ENCODE measurements around the gene WNT3A. TPM values are rescaled to one million over a fixed set of nuclear protein-coding genes. Genes with fewer than 3 reads are reported as not detected.
A peak's percentile ranks its signal among the peaks of the same experiment; 100 is the strongest.

WNT3A gene
- total and polyA plus RNA-seq, 9 of the 15 experiments (the other 6 are each of a cell fraction or from before 2014, with no cell fraction given), result not detected

GRCh38 chr1:228108742-228109072 lies 101.9 kb downstream of the WNT3A start:
- no TSS peak for BruUV-seq (replicated peaks)
- in situ Hi-C loops (cut with MboI) (no loop called here), intact Hi-C loops (cut with micrococcal nuclease) (no loop called here)
- Histone ChIP-seq H3K4me3 (peak overlapping the region; percentile 81), H4K20me1 (replicated peaks; ENCODE audit: control insufficient read depth, insufficient read depth, low read length) (no peaks in the 10 kb centered on the region), H3K4me2 (ENCODE audit: insufficient read depth, low read length) (peak overlapping the region; percentile 97), H3K79me2 (ENCODE audit: control insufficient read depth, insufficient read depth, low read length) (peaks cover 33% of the 10 kb centered on the region), H3K36me3 (ENCODE audit: control insufficient read depth, insufficient read depth, low read length) (peaks cover 29% of the 10 kb centered on the region; the same call in 2 of the 3 replicates), H2AFZ (ENCODE audit: low read depth, low read length) (peak overlapping the region; percentile 94), H3K9ac (ENCODE audit: insufficient read depth in 1 of 2, low read depth in 2 of 2, low read length in 2 of 2) (peak overlapping the region; percentile 86 to 99), H3K27ac (ENCODE audit: extremely low read depth, low read depth, low read length) (peak overlapping the region; percentile 77), H3K27me3 (ENCODE audit: control insufficient read depth in 2 of 2, insufficient read depth in 2 of 2, low read length in 2 of 2) (no peaks in the 10 kb centered on the region), H3K9me1 (ENCODE audit: control insufficient read depth, insufficient read depth, low read length) (no peaks in the 10 kb centered on the region), H3K4me1 (replicated peaks in 1 of 2; ENCODE audit: control insufficient read depth in 2 of 2, insufficient read depth in 2 of 2, low read length in 2 of 2) (peaks cover 20 to 47% of the 10 kb centered on the region in 2 experiments; a peak in 4 of 5 replicates), H3K9me3 (replicated peaks; ENCODE audit: control insufficient read depth, insufficient read depth, low read depth, low read length) (peaks cover 4% of the 10 kb centered on the region; the same call in 1 of the 2 replicates)
- no peak for DNase-seq (ENCODE audit: extremely low read depth in 1 of 4, low spot score in 3 of 4)
- no peak; the same call in 2 of the 3 replicates for ATAC-seq
- 0 out of 2 replicates have a peak, but pooled peaks have one; percentile 45 for TF ChIP-seq CBFB (CRISPR knock-in tag; IDR thresholded peaks at IDR 0.05)
- TF ChIP-seq, protein P1, sequence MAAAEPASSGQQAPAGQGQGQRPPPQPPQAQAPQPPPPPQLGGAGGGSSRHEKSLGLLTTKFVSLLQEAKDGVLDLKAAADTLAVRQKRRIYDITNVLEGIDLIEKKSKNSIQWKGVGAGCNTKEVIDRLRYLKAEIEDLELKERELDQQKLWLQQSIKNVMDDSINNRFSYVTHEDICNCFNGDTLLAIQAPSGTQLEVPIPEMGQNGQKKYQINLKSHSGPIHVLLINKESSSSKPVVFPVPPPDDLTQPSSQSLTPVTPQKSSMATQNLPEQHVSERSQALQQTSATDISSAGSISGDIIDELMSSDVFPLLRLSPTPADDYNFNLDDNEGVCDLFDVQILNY (CRISPR knock-in tag; IDR thresholded peaks at IDR 0.05), result 0 out of 2 replicates have a peak, but pooled peaks have one; percentile 11
- no peak for TF ChIP-seq THRA (IDR thresholded peaks at IDR 0.05)
- TF ChIP-seq FOXK1 (CRISPR knock-in tag; IDR thresholded peaks at IDR 0.05; ENCODE audit: borderline replicate concordance), result peak; percentile 94
- no peak for TF ChIP-seq POLR2G (IDR thresholded peaks at IDR 0.05; ENCODE audit: low read depth, low read length)
- TF ChIP-seq SRSF3 (IDR thresholded peaks at IDR 0.05; ENCODE audit: insufficient read depth, low read length), result 0 out of 2 replicates have a peak, but pooled peaks have one; percentile 62
- TF ChIP-seq, protein P2, sequence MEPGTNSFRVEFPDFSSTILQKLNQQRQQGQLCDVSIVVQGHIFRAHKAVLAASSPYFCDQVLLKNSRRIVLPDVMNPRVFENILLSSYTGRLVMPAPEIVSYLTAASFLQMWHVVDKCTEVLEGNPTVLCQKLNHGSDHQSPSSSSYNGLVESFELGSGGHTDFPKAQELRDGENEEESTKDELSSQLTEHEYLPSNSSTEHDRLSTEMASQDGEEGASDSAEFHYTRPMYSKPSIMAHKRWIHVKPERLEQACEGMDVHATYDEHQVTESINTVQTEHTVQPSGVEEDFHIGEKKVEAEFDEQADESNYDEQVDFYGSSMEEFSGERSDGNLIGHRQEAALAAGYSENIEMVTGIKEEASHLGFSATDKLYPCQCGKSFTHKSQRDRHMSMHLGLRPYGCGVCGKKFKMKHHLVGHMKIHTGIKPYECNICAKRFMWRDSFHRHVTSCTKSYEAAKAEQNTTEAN (CRISPR knock-in tag; IDR thresholded peaks at IDR 0.05), result peak; percentile 75; the same call in 1 of the 2 replicates
- TF ChIP-seq SNRNP70 (optimal IDR thresholded peaks at IDR 0.05; ENCODE audit: low read depth, low read length), result peak; percentile 50
- TF ChIP-seq NR2C1 (IDR thresholded peaks at IDR 0.05), result no peak
- no peak for TF ChIP-seq NR2C1 (tag; IDR thresholded peaks at IDR 0.05)
- no peak for TF ChIP-seq ZNF239 (CRISPR knock-in tag; IDR thresholded peaks at IDR 0.05)
- 0 out of 2 replicates have a peak, but pooled peaks have one; percentile 66 for TF ChIP-seq ZBTB49 (CRISPR knock-in tag; IDR thresholded peaks at IDR 0.05; ENCODE audit: borderline replicate concordance)
- TF ChIP-seq STAG1 (CRISPR knock-in tag; IDR thresholded peaks at IDR 0.05; ENCODE audit: borderline replicate concordance), result peak; percentile 36; the same call in 1 of the 2 replicates
- TF ChIP-seq ZNF232 (CRISPR knock-in tag; IDR thresholded peaks at IDR 0.05), result peak; percentile 63; the same call in 1 of the 2 replicates
- TF ChIP-seq ETV6 (IDR thresholded peaks at IDR 0.05; ENCODE audit: borderline replicate concordance in 1 of 2, low read depth in 2 of 2, low read length in 1 of 2), result no peak
- 0 out of 2 replicates have a peak, but pooled peaks have one; percentile 28 for TF ChIP-seq ETV6 (CRISPR knock-in tag; IDR thresholded peaks at IDR 0.05; ENCODE audit: borderline replicate concordance)
- POLR2A ChIA-PET, result interaction anchor here (0.6 to 1.9 kb wide), 4 partner anchors 10 to 160 kb away, joined by 3 to 8 read pairs (median 4); no protein-coding TSS in a partner anchor
- WGBS (ENCODE audit: insufficient coverage, low coverage, missing lambda C conversion rate), result under 1% methylated on average over 8 of the region's 8 CpGs
- CTCF ChIA-PET (ENCODE audit: low intra/inter-chr PET ratio), result no interaction called here
- no peak for FAIRE-seq
